NCI-H774 (cell line): Measurements from ENCODE around the gene MDH1B.

Experiments
- DNase-seq: peaks from one replicate; lab custom pipeline; 2025; lab: John Stamatoyannopoulos, UW

The MDH1B gene

DNA sequence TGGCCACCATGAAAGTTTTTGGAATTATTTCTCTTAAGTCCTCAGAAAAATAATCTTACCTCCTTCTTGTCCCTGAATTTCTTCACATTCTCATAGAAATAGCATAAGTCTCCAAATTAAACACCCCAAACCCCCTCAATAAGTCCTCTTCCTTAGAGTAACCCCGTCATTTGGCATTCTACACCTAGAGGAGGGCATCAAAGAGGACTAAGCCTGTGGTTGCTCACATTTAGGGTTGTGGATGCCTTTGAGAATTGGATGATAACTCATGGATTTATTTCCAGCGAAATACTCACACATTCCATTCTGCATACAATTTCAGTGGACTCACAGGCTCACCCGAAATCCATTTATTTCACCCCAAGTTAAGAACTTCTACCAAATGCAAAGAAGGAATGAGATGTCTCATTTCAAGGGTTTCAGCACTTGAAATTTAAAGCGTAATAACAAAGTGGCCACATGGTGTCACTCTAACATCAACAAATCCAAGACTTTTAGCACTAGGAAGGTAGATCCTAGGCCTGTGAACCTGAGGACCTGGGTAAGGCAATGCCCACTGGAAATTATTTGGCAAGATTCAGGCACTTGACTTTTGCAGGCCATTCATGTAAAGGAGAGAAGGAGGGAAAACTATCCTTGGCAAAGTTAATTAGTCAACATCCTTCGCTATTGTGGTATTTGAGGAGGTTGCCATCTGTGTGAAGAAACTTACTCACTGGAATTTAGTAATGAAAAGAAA is 71.6 kb downstream of the MDH1B start:
- peak; percentile 73 for DNase-seq

DNA sequence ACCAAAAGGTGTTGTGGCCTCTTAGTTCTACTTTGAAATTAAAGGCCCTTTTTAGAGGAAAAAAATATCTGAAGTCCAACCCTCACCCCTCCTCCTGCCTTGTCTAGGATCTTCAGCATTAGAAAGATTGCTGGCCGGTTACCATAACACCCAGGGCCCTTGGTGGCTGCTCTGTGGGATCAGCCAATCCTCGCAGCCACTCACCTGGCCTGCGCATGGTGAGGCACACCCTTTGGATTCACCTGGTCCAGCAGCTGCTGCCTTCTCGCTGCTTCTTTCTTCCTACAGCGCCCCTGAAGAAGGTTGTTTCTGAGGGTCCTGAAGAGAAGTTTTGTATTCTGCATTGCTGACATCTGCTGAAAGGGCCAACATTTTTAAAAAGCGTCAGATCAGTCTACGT is 72.2 kb downstream of the MDH1B start:
- no peak for DNase-seq

DNA sequence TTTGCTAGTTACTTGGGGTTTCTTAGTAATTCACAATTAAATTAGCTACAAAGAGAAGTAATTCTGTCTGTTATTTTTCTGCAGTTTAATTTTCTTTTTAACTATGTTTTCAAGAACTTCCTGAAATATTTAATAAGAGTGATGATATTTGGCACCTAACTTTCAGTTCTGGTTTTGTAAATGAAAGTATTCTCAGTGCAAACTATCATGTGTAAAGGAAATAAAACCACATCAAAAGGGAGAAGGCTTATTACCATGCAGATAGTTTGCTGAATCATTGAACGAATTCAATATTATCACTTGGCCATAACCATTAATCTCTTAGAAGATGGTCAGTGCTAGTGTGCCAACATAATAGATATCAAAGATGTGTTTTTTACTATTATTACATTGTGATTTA is 76.1 kb downstream of the MDH1B start:
- no peak for DNase-seq

DNA sequence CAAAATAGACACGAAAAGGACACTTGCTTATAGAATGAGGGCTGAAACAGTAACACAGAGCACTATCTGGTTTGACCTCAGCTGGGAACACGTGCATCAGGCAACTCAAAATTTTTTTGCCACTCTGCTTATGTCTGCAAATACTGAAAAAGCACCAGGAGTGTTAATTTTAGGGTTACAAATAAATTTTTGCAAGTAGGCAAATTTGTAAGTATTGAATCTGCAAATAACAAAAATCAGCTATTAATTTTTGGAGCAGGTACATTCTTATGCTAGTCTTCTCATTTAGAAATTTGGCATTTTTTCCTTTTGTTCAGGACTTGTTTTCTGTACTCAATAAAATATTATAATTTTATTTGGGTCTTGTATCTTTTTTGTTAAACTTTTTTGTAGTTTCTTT is 76.7 kb downstream of the MDH1B start:
- no peak for DNase-seq
